Measurements from ENCODE around the gene FALEC. TPM values are rescaled to one million over a fixed set of nuclear protein-coding genes. Genes with fewer than 3 reads are reported as not detected.

Gene FALEC
- total RNA-seq, 1 experiment from 2014 or later, result 0.71 TPM

- intact Hi-C loops (cut with micrococcal nuclease; ENCODE audit: unreplicated experiment), result loop anchor here (1.0 to 5.0 kb wide), 2 partner anchors 62 to 75 kb away; partner anchors contain the start of gene ADAMTSL4
- peaks cover 12% of the 10 kb centered on the region for H3K4me1 Mint-ChIP-seq (ENCODE audit: low read depth, unreplicated experiment)
- peak; percentile 26 for DNase-seq
- CTCF ChIA-PET, result no interaction called here
- no peak overlapping the region for H3K4me3 Mint-ChIP-seq (ENCODE audit: low read depth, unreplicated experiment)
- H3K36me3 Mint-ChIP-seq (ENCODE audit: insufficient read depth, unreplicated experiment), result peaks cover 16% of the 10 kb centered on the region
- no peak overlapping the region for H3K27ac Mint-ChIP-seq (ENCODE audit: unreplicated experiment)
- no TSS peak for BruUV-seq (replicated peaks)
- H3K9me3 Mint-ChIP-seq (ENCODE audit: low read depth, unreplicated experiment), result no peaks in the 10 kb centered on the region
- H3K27me3 Mint-ChIP-seq (ENCODE audit: unreplicated experiment), result no peaks in the 10 kb centered on the region
- no peak for TF ChIP-seq CTCF (IDR thresholded peaks at IDR 0.05; ENCODE audit: unreplicated experiment)
These were observed 30.7 kb upstream of the FALEC start for GRCh38 chr1:150484861-150485260.

- Mint-ChIP-seq H3K4me1 (ENCODE audit: low read depth, unreplicated experiment) (peaks cover 10% of the 10 kb centered on the region), H3K36me3 (ENCODE audit: insufficient read depth, unreplicated experiment) (peaks cover 31% of the 10 kb centered on the region), H3K4me3 (ENCODE audit: low read depth, unreplicated experiment) (peak within 1 kb of the TSS; percentile 88), H3K27me3 (ENCODE audit: unreplicated experiment) (no peaks in the 10 kb centered on the region), H3K9me3 (ENCODE audit: low read depth, unreplicated experiment) (no peaks in the 10 kb centered on the region), H3K27ac (ENCODE audit: unreplicated experiment) (peak within 1 kb of the TSS; percentile 87)
- peak; percentile 98 for DNase-seq
- peak; percentile 48 for TF ChIP-seq CTCF (IDR thresholded peaks at IDR 0.05; ENCODE audit: unreplicated experiment)
- CTCF ChIA-PET, result interaction anchor here (0.5 to 1.1 kb wide), 4 partner anchors 30 to 124 kb away, joined by 3 to 5 read pairs (median 3); no protein-coding TSS in a partner anchor
- no TSS peak for BruUV-seq (replicated peaks)
- intact Hi-C loops (cut with micrococcal nuclease; ENCODE audit: unreplicated experiment), result loop anchor here (1.0 to 5.0 kb wide), 3 partner anchors 45 to 225 kb away; partner anchors contain the start of gene ADAMTSL4
These were observed 28.4 kb upstream of the FALEC start, which contains the start of gene TARS2 for GRCh38 chr1:150486966-150487762. TARS2 (plus strand) TSS chr1:150487419; CDS start chr1:150487451, 32 bp downstream.

- TF ChIP-seq CTCF (IDR thresholded peaks at IDR 0.05; ENCODE audit: unreplicated experiment), result no peak
- intact Hi-C loops (cut with micrococcal nuclease; ENCODE audit: unreplicated experiment), result loop anchor here (1.0 to 5.0 kb wide), 3 partner anchors 45 to 225 kb away; partner anchors contain the start of gene ADAMTSL4
- peaks cover 34% of the 10 kb centered on the region for H3K36me3 Mint-ChIP-seq (ENCODE audit: insufficient read depth, unreplicated experiment)
These were observed 27.8 kb upstream of the FALEC start for GRCh38 chr1:150487763-150488115.

GRCh38 chr1:150493175-150493574 is 22.4 kb upstream of the FALEC start:
- CTCF ChIA-PET, result interaction anchor here (0.7 to 1.0 kb wide), 2 partner anchors 22 to 51 kb away, joined by 3 to 6 read pairs; partner anchors contain the start of gene FALEC
- intact Hi-C loops (cut with micrococcal nuclease; ENCODE audit: unreplicated experiment), result no loop called here
- Mint-ChIP-seq H3K9me3 (ENCODE audit: low read depth, unreplicated experiment) (no peaks in the 10 kb centered on the region), H3K27ac (ENCODE audit: unreplicated experiment) (no peak overlapping the region), H3K36me3 (ENCODE audit: insufficient read depth, unreplicated experiment) (peaks cover 53% of the 10 kb centered on the region), H3K27me3 (ENCODE audit: unreplicated experiment) (no peaks in the 10 kb centered on the region), H3K4me1 (ENCODE audit: low read depth, unreplicated experiment) (no peaks in the 10 kb centered on the region), H3K4me3 (ENCODE audit: low read depth, unreplicated experiment) (no peak overlapping the region)
- TF ChIP-seq CTCF (IDR thresholded peaks at IDR 0.05; ENCODE audit: unreplicated experiment), result no peak
- DNase-seq, result no peak
- no TSS peak for BruUV-seq (replicated peaks)

More at GRCh38 chr1:150487763-150488115, 27.8 kb upstream of the FALEC start:
- H3K9me3 Mint-ChIP-seq (ENCODE audit: low read depth, unreplicated experiment), result no peaks in the 10 kb centered on the region
- H3K27me3 Mint-ChIP-seq (ENCODE audit: unreplicated experiment), result no peaks in the 10 kb centered on the region
- TSS peak; percentile 72 for BruUV-seq (replicated peaks)
- peak overlapping the region; percentile 88 for H3K4me3 Mint-ChIP-seq (ENCODE audit: low read depth, unreplicated experiment)
- CTCF ChIA-PET, result interaction anchor here (0.5 to 1.1 kb wide), 4 partner anchors 30 to 124 kb away, joined by 3 to 5 read pairs (median 3); no protein-coding TSS in a partner anchor
- no peak for DNase-seq
- H3K4me1 Mint-ChIP-seq (ENCODE audit: low read depth, unreplicated experiment), result peaks cover 10% of the 10 kb centered on the region
- peak overlapping the region; percentile 87 for H3K27ac Mint-ChIP-seq (ENCODE audit: unreplicated experiment)

Measured in Calu3 (cell line).